Esophagus (tissue), 2 donors: ENCODE results near the gene RANBP3. TPM values are rescaled to one million over a fixed set of nuclear protein-coding genes. Genes with fewer than 3 reads are reported as not detected.
"Not testable (repeated sequence)": the region's sequence is repeated elsewhere in the genome, so short reads cannot be mapped to it uniquely, and the experiment has no call there.

Experiments used
- H3K27ac ChIP-seq, 2 donors: one replicate each; pipeline ENCODE4 v1.5.1; 2013; ENCODE audit warnings: low read depth in 2 of 2, mild to moderate bottlenecking in 2 of 2, inconsistent platforms in 1 of 2, low read length in 1 of 2, moderate library complexity in 1 of 2
- H3K27me3 ChIP-seq, 2 donors: one replicate each; pipeline ENCODE4 v1.6.1; 2013; ENCODE audit warnings: low read length in 2 of 2, control low read depth in 1 of 2, mild to moderate bottlenecking in 1 of 2; ENCODE audit not compliant: insufficient read depth in 2 of 2, control insufficient read depth in 1 of 2
- H3K36me3 ChIP-seq, 2 donors: one replicate each; pipeline ENCODE4 v1.6.1; 2013; ENCODE audit warnings: low read length in 1 of 2; ENCODE audit not compliant: control insufficient read depth in 2 of 2, insufficient read depth in 2 of 2
- H3K4me1 ChIP-seq, 2 donors: one replicate each; pipeline ENCODE4 v1.6.1; 2013; ENCODE audit warnings: low read length in 1 of 2; ENCODE audit not compliant: control insufficient read depth in 2 of 2, insufficient read depth in 2 of 2
- H3K4me3 ChIP-seq, 2 donors: one replicate each; pipeline ENCODE4 v1.5.1; 2013; ENCODE audit warnings: low read length in 2 of 2, mild to moderate bottlenecking in 2 of 2, low read depth in 1 of 2, moderate library complexity in 1 of 2
- H3K9me3 ChIP-seq, 2 donors: one replicate each; pipeline ENCODE4 v1.6.1; 2013; ENCODE audit warnings: mild to moderate bottlenecking in 2 of 2, low read depth in 1 of 2, low read length in 1 of 2, moderate library complexity in 1 of 2; ENCODE audit not compliant: control insufficient read depth in 2 of 2, insufficient read depth in 1 of 2
- WGBS, 2 donors: extraction: QIAGEN DNeasy Blood & Tissue Kit; methylation state at CpG; one replicate each; pipeline ENCODE4 v1.1.7; 2013; 5-methylcytosine and 5-hydroxymethylcytosine counted together
- polyA plus RNA-seq, 2 donors: library from polyadenylated mRNA; stranded (reverse); fragments of 200-250 nt; gene quantifications; one replicate each; pipeline ENCODE4 v1.2.3, GENCODE V29; 2013
- donor health status: healthy with polysubstance abuse.
- donor health status: Bipolar disorder and iron deficiency.

Gene RANBP3
- polyA plus RNA-seq, 2 donors, result 25.0 to 34.4 TPM

- Histone ChIP-seq H3K4me3 (no peak overlapping the region), H3K4me1 (peaks cover 2% of the 10 kb centered on the region in 2 donors), H3K27ac (no peak overlapping the region), H3K9me3 (no peaks in the 10 kb centered on the region), H3K36me3 (no peaks in the 10 kb centered on the region), H3K27me3 (no peaks in the 10 kb centered on the region)
- 69 to 75% methylated on average over 8 of the region's 8 CpGs for WGBS, 2 donors
These were observed 11.6 kb upstream of the RANBP3 start for GRCh38 chr19:5989388-5990074.

- Histone ChIP-seq H3K27me3 (no peaks in the 10 kb centered on the region), H3K27ac (no peak overlapping the region), H3K36me3 (no peaks in the 10 kb centered on the region), H3K9me3 (no peaks in the 10 kb centered on the region), H3K4me3 (no peak overlapping the region), H3K4me1 (peaks cover 2 to 4% of the 10 kb centered on the region in 2 donors)
- 77 to 81% methylated on average over 8 of the region's 8 CpGs for WGBS, 2 donors
These were observed 10.8 kb upstream of the RANBP3 start for GRCh38 chr19:5988517-5989387.

DNA sequence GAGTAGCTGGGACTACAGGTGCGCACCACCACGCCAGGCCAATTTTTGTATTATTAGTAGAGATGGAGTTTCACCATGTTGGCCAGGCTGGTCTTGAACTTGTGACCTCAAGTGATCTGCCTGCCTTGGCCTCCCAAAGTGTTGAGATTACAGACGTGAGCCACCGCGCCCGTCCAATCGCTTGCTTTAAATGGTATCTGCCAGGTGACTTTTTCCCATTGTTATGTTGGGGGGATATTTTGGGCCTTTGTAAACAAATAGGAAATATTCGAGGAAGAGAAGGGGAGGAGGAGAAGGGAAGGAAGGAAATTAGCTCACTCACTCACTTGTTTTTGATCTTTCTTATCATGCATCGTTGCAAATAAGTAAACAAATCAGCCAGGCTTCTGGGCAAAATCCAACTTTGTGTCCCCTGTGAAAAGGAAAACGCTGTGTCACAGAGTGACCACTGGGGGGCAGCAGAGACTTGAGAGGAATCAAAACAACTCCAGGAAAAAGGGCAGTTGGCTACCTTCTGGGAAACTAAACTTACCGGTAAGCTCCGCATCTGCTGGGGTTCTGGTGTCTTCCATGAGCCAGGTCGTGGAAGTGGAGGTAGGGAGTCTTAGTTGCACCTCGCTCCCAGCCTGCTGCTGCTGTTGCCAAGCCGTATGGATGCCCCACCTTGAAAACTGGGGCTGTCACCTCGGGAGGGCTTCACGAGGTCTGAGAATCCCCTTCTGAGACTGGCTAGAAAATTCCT, 9.3 kb upstream of the RANBP3 start:
- H3K4me3 ChIP-seq, result no peak overlapping the region
- peaks cover 2 to 11% of the 10 kb centered on the region in 2 donors for H3K4me1 ChIP-seq
- H3K27me3 ChIP-seq, result no peaks in the 10 kb centered on the region
- no peaks in the 10 kb centered on the region for H3K36me3 ChIP-seq
- WGBS, 2 donors, result 19 to 20% methylated on average over 17 of the region's 17 CpGs
- no peak overlapping the region for H3K27ac ChIP-seq
- no peaks in the 10 kb centered on the region for H3K9me3 ChIP-seq

DNA sequence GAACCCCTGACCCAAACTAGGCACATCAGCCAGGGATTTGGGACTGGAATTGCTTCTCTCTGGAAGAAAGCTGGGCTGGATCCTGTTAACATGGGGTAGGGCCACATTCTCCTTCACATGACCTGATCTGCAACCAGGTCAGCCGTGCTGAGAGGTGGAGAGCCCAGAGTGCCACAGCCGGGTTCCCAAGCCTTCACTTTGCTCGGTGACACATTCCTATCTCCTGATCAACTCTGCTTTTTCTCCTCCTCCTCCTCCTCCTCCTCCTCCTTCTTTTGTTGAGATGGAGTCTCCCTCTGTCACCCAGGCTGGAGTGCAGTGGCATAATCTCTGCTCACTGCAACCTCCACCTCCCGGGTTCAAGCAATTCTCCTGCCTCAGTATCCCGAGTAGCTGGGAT, 7.9 kb upstream of the RANBP3 start:
- H3K4me1 ChIP-seq, result peaks cover 2 to 11% of the 10 kb centered on the region in 2 donors
- H3K27me3 ChIP-seq, H3K9me3 ChIP-seq, H3K36me3 ChIP-seq, H3K27ac ChIP-seq, H3K4me3 ChIP-seq: not testable (repeated sequence)
- WGBS, 2 donors, result 79 to 86% methylated on average over 5 of the region's 5 CpGs

DNA sequence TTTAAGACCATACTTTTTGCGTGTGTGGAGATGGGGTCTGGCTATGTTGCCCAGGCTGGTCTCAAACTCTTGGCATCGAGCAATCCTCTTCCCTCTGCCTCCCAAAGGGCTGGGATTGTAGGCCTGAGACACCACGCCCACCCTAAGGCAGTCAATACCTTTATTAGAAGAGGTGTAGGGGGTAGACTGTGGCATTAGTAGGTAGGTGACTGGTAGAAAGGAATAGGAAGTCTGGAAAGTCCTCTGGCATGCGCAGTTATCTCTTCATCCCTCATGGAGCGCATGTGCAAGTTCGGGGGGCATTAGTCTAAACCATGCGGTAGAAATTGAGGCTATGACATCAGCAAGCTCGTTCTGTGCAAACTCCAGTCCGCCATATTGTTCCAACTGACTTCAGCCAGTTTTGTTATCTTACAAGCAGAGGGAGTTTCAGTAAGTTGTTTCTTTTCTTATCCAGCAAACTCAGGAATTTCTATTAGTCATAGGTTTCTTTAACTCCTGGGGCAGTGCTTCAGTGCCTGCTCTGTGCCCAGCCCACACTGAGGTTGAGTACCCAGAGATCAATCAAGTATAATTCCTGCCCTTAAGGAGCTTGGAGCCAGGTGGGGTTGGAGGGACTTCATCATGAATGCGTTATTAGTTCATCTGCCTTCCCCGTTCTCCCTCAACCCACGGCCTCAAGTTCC, 7.3 kb upstream of the RANBP3 start:
- H3K27ac ChIP-seq, result no peak overlapping the region
- peaks cover 2 to 10% of the 10 kb centered on the region in 2 donors for H3K4me1 ChIP-seq
- no peaks in the 10 kb centered on the region for H3K36me3 ChIP-seq
- no peaks in the 10 kb centered on the region for H3K9me3 ChIP-seq
- no peaks in the 10 kb centered on the region for H3K27me3 ChIP-seq
- no peak overlapping the region for H3K4me3 ChIP-seq
- 76 to 78% methylated on average over 12 of the region's 12 CpGs for WGBS, 2 donors

DNA sequence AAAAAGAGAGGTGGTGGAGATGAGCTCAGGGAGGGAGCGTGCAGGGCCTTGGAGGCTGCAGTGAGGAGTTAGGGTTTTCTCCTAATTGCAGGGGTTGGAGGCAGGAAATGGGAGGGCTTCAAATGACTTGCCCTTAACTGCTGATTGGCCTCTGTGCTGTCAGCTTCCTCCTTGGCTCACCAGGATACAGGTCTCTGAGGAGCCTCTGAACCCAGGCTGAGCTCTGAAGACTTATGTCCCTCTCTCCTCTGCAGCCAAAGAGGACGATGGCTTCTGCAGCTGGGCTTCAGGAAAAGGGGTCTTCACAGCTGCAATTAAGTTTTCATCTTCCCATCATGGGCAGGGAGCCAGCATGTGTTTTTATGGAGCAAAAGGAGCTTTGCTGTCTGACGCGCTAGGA, 6.7 kb upstream of the RANBP3 start:
- H3K4me3 ChIP-seq, result no peak overlapping the region
- H3K4me1 ChIP-seq, result peaks cover 2 to 8% of the 10 kb centered on the region in 2 donors
- no peaks in the 10 kb centered on the region for H3K27me3 ChIP-seq
- WGBS, 2 donors, result 85 to 89% methylated on average over 4 of the region's 4 CpGs
- H3K36me3 ChIP-seq, result no peaks in the 10 kb centered on the region
- H3K27ac ChIP-seq, result no peak overlapping the region
- no peaks in the 10 kb centered on the region for H3K9me3 ChIP-seq

- Histone ChIP-seq H3K36me3 (no peaks in the 10 kb centered on the region), H3K4me3 (no peak overlapping the region), H3K27ac (peak overlapping the region; percentile 52 to 58), H3K4me1 (peaks cover 2 to 14% of the 10 kb centered on the region in 2 donors), H3K27me3 (no peaks in the 10 kb centered on the region), H3K9me3 (no peaks in the 10 kb centered on the region)
- WGBS, 2 donors, result 43 to 48% methylated on average over 14 of the region's 14 CpGs
These were observed 5.5 kb upstream of the RANBP3 start for GRCh38 chr19:5983367-5983955.

DNA sequence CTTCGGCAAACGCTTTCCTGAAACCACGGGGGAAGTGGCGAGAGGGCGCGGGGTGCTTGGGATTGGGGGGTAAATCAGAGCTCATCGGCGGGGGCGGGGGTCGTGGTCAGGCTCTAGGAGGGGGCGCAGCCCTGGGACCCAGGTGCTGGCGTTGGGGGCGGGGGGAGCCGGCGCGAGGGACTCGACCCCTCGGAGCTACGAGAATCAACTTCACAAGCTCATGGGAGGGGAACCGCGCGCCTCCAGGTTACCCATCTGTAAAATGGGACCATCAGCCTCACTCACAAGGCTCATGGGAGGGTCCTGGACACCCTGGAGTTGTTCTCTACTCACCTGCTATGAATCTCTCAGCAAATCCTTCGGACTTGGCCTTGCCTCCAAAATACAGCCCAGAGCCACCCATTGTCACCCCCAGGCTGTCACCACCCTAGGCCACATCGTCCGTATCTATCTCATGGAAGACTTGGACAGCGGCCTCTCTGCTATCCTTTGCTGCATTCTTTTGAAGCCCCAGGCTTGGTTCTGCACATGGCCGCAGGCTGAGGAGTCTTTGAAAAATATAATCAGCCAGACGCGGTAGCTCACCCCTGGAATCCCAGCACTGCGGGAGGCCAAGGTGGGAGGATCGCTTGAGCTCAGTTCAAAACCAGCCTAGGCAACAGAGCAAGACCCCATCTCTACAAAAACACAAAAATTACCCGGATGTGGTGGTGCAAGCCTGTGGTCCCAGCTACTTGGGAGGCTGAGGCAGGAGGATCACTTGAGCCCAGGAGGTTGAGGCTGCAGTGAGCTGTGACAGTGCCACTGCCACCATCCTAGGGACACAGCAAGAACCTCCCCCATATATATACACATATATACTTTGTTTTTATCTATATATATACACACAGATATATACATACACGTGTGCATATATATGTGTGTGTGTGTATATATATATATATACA, 939 bp upstream of the RANBP3 start:
- WGBS, 2 donors, result 38 to 46% methylated on average over 33 of the region's 33 CpGs
- peaks cover 2 to 6% of the 10 kb centered on the region in 2 donors for H3K36me3 ChIP-seq
- H3K27ac ChIP-seq, result peak overlapping the region; percentile 90
- peak overlapping the region; percentile 39 to 92 for H3K4me3 ChIP-seq
- H3K4me1 ChIP-seq, result peaks cover 4 to 25% of the 10 kb centered on the region in 2 donors
- no peaks in the 10 kb centered on the region for H3K27me3 ChIP-seq
- H3K9me3 ChIP-seq, result no peaks in the 10 kb centered on the region
